ENCODE data around the gene TIMM13.

DNA sequence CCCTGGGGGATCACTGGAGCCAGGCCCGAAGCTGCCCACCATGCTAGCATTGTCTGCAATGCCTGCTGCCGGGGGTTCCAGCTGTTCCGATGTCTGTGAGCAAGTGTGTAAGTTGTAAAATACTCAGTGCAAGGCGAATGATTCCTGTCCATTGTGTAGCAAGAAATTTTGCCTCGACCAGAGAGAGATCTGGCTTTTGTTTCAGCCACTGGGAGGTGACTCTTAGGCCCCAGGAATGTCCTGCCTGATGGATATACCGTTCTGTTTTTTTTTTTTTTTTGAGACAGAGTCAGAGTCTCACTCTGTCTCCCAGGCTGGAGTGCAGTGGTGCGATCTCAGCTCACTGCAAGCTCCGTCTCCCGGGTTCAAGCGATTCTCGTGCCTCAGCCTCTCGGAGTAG lies 41.2 kb upstream of the TIMM13 start:
- TF ChIP-seq SMC3 (IDR thresholded peaks at IDR 0.05) (no peak), JUN (IDR thresholded peaks at IDR 0.05) (no peak), EP300 (IDR thresholded peaks at IDR 0.05) (no peak), CHD4 (IDR thresholded peaks at IDR 0.05; ENCODE audit: borderline replicate concordance) (no peak), POLR2A (IDR thresholded peaks at IDR 0.05; ENCODE audit: low read length) (no peak)
- TF ChIP-seq, protein P1, sequence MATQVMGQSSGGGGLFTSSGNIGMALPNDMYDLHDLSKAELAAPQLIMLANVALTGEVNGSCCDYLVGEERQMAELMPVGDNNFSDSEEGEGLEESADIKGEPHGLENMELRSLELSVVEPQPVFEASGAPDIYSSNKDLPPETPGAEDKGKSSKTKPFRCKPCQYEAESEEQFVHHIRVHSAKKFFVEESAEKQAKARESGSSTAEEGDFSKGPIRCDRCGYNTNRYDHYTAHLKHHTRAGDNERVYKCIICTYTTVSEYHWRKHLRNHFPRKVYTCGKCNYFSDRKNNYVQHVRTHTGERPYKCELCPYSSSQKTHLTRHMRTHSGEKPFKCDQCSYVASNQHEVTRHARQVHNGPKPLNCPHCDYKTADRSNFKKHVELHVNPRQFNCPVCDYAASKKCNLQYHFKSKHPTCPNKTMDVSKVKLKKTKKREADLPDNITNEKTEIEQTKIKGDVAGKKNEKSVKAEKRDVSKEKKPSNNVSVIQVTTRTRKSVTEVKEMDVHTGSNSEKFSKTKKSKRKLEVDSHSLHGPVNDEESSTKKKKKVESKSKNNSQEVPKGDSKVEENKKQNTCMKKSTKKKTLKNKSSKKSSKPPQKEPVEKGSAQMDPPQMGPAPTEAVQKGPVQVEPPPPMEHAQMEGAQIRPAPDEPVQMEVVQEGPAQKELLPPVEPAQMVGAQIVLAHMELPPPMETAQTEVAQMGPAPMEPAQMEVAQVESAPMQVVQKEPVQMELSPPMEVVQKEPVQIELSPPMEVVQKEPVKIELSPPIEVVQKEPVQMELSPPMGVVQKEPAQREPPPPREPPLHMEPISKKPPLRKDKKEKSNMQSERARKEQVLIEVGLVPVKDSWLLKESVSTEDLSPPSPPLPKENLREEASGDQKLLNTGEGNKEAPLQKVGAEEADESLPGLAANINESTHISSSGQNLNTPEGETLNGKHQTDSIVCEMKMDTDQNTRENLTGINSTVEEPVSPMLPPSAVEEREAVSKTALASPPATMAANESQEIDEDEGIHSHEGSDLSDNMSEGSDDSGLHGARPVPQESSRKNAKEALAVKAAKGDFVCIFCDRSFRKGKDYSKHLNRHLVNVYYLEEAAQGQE (IDR thresholded peaks at IDR 0.05): no peak
- TF ChIP-seq, protein P2, sequence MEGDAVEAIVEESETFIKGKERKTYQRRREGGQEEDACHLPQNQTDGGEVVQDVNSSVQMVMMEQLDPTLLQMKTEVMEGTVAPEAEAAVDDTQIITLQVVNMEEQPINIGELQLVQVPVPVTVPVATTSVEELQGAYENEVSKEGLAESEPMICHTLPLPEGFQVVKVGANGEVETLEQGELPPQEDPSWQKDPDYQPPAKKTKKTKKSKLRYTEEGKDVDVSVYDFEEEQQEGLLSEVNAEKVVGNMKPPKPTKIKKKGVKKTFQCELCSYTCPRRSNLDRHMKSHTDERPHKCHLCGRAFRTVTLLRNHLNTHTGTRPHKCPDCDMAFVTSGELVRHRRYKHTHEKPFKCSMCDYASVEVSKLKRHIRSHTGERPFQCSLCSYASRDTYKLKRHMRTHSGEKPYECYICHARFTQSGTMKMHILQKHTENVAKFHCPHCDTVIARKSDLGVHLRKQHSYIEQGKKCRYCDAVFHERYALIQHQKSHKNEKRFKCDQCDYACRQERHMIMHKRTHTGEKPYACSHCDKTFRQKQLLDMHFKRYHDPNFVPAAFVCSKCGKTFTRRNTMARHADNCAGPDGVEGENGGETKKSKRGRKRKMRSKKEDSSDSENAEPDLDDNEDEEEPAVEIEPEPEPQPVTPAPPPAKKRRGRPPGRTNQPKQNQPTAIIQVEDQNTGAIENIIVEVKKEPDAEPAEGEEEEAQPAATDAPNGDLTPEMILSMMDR (IDR thresholded peaks at IDR 0.05): no peak
